CD4-positive, alpha-beta T cell treated with Interleukin-1 beta for 1 hour (primary cell): ENCODE data around the gene OBSCN.

ENCODE experiments used
- DNase-seq, 2 donors: peaks; one replicate each; pipeline ENCODE4 v3.0.0-alpha.2; 2020 to 2022

Gene OBSCN

GRCh38 chr1:228207851-228208821, at the start of gene OBSCN:
OBSCN (plus strand) TSS chr1:228208044; CDS start chr1:228211784, 3,740 bp downstream.
- no peak for DNase-seq

- DNase-seq, result no peak
Measured at GRCh38 chr1:228158151-228159007, 49.5 kb upstream of the OBSCN start.

- no peak for DNase-seq
Measured at GRCh38 chr1:228159008-228159665, 48.7 kb upstream of the OBSCN start.

GRCh38 chr1:228160201-228160761, 47.6 kb upstream of the OBSCN start:
- DNase-seq, result no peak

GRCh38 chr1:228161362-228161761, 46.5 kb upstream of the OBSCN start:
- DNase-seq, result no peak

- DNase-seq, result no peak
Measured at GRCh38 chr1:228161866-228162265, 46.0 kb upstream of the OBSCN start.

- DNase-seq, result no peak
Measured at GRCh38 chr1:228162286-228163006, 45.4 kb upstream of the OBSCN start.

- DNase-seq, result no peak
Measured at GRCh38 chr1:228163007-228163753, 44.7 kb upstream of the OBSCN start.

GRCh38 chr1:228163776-228164519, 43.9 kb upstream of the OBSCN start:
- no peak for DNase-seq

GRCh38 chr1:228164561-228165371, 43.1 kb upstream of the OBSCN start:
- DNase-seq, result peak in 1 of 2 donors; percentile 44

GRCh38 chr1:228165372-228166169, 42.3 kb upstream of the OBSCN start, which contains the start of gene IBA57:
IBA57 (plus strand) TSS chr1:228165804; CDS start chr1:228165817, 13 bp downstream.
- DNase-seq, result peak; percentile 100

- peak; percentile 78 to 85 for DNase-seq
Measured at GRCh38 chr1:228166170-228166936, 41.5 kb upstream of the OBSCN start.

GRCh38 chr1:228168563-228169270, 39.1 kb upstream of the OBSCN start:
- DNase-seq, result no peak

- no peak for DNase-seq
Measured at GRCh38 chr1:228169345-228169744, 38.5 kb upstream of the OBSCN start.

- no peak for DNase-seq
Measured at GRCh38 chr1:228170666-228171065, 37.2 kb upstream of the OBSCN start.

GRCh38 chr1:228171221-228171891, 36.5 kb upstream of the OBSCN start:
- no peak for DNase-seq
